Measurements from ENCODE around the gene HMGA1.

- TF ChIP-seq MAX (IDR thresholded peaks at IDR 0.05; ENCODE audit: low read depth, low read length) = no peak
- TF ChIP-seq CTCF (IDR thresholded peaks at IDR 0.05 in 2 of 3, conservative IDR thresholded peaks at IDR 0.05 in 1 of 3; ENCODE audit: control insufficient read depth in 2 of 3, extremely low read depth in 1 of 3, insufficient read depth in 1 of 3, low read depth in 3 of 3, low read length in 3 of 3) = no peak
- no peak for TF ChIP-seq HDAC6 (IDR thresholded peaks at IDR 0.05; ENCODE audit: unreplicated experiment)
- no peak for TF ChIP-seq MYC (IDR thresholded peaks at IDR 0.05; ENCODE audit: insufficient read depth, insufficient read length, insufficient replicate concordance, low read length, severe bottlenecking)
- TF ChIP-seq EZH2 (IDR thresholded peaks at IDR 0.05; ENCODE audit: borderline replicate concordance, control insufficient read depth, low read depth, low read length) = no peak
- TF ChIP-seq ELK1 (IDR thresholded peaks at IDR 0.05; ENCODE audit: low read depth, low read length) = no peak
- TF ChIP-seq YY1 (IDR thresholded peaks at IDR 0.05; ENCODE audit: low read depth, low read length) = no peak
- TF ChIP-seq PBX3 (IDR thresholded peaks at IDR 0.05; ENCODE audit: insufficient replicate concordance, low read depth, low read length) = no peak
- no peak for TF ChIP-seq ZNF384 (IDR thresholded peaks at IDR 0.05; ENCODE audit: borderline replicate concordance, low read depth, low read length)
- no peak for TF ChIP-seq SMC3 (IDR thresholded peaks at IDR 0.05; ENCODE audit: borderline replicate concordance, low read length)
- TF ChIP-seq BCL3 (IDR thresholded peaks at IDR 0.05; ENCODE audit: borderline replicate concordance, insufficient read depth, low read depth, low read length, poor library complexity, severe bottlenecking) = no peak
- TF ChIP-seq ATF2 (IDR thresholded peaks at IDR 0.05; ENCODE audit: low read length) = no peak
- TF ChIP-seq USF1 (IDR thresholded peaks at IDR 0.05; ENCODE audit: borderline replicate concordance, extremely low read length, insufficient read depth, low read depth, low read length) = no peak
- no peak for TF ChIP-seq CBFB (IDR thresholded peaks at IDR 0.05; ENCODE audit: low read depth)
Observed at GRCh38 chr6:34195726-34196115, 41.0 kb upstream of the HMGA1 start.

All from GM12878 (cell line).